Ecto neural progenitor cell (in vitro differentiated cells): ENCODE data around the gene GVQW3.

Source experiments
- DNase-seq: peaks from one replicate; pipeline ENCODE4 v3.0.0-alpha.2; 2018; ENCODE audit warnings: low spot score

Gene GVQW3

GRCh38 chr11:76380977-76381719, at the start of gene GVQW3, which contains the start of gene THAP12:
Gene GVQW3 (plus strand): TSS chr11:76381323. CDS start chr11:76381829, 506 bp downstream.
Gene THAP12 (minus strand): TSS chr11:76381132. CDS start chr11:76380836, 296 bp downstream.
- DNase-seq: peak; percentile 98

GRCh38 chr11:76334826-76335389, 46.2 kb upstream of the GVQW3 start:
- DNase-seq: peak; percentile 12

- no peak for DNase-seq
Measured at GRCh38 chr11:76335842-76336241, 45.3 kb upstream of the GVQW3 start.

GRCh38 chr11:76336597-76336996, 44.5 kb upstream of the GVQW3 start:
- DNase-seq: no peak

- no peak for DNase-seq
Measured at GRCh38 chr11:76337469-76337868, 43.7 kb upstream of the GVQW3 start.

GRCh38 chr11:76337923-76338322, 43.2 kb upstream of the GVQW3 start:
- DNase-seq: no peak

GRCh38 chr11:76339221-76339620, 41.9 kb upstream of the GVQW3 start:
- no peak for DNase-seq

GRCh38 chr11:76347466-76347865, 33.7 kb upstream of the GVQW3 start:
- DNase-seq: no peak

GRCh38 chr11:76348348-76348747, 32.8 kb upstream of the GVQW3 start:
- DNase-seq: no peak

GRCh38 chr11:76355172-76355571, 26.0 kb upstream of the GVQW3 start:
- no peak for DNase-seq

- DNase-seq: no peak
Measured at GRCh38 chr11:76361374-76361773, 19.7 kb upstream of the GVQW3 start.

- DNase-seq: no peak
Measured at GRCh38 chr11:76361776-76362175, 19.3 kb upstream of the GVQW3 start.

- DNase-seq: no peak
Measured at GRCh38 chr11:76362716-76363115, 18.4 kb upstream of the GVQW3 start.

- no peak for DNase-seq
Measured at GRCh38 chr11:76365038-76365679, 16.0 kb upstream of the GVQW3 start.

- DNase-seq: no peak
Measured at GRCh38 chr11:76368490-76368889, 12.6 kb upstream of the GVQW3 start.

- DNase-seq: no peak
Measured at GRCh38 chr11:76369406-76369805, 11.7 kb upstream of the GVQW3 start.

- DNase-seq: no peak
Measured at GRCh38 chr11:76371170-76371569, 10.0 kb upstream of the GVQW3 start.

- no peak for DNase-seq
Measured at GRCh38 chr11:76376746-76377558, 4.2 kb upstream of the GVQW3 start.

- no peak for DNase-seq
Measured at GRCh38 chr11:76379807-76380158, 1.3 kb upstream of the GVQW3 start.

- no peak for DNase-seq
Measured at GRCh38 chr11:76380159-76380976, 755 bp upstream of the GVQW3 start.

GRCh38 chr11:76382209-76382608, 1.1 kb downstream of the GVQW3 start:
- no peak for DNase-seq

- no peak for DNase-seq
Measured at GRCh38 chr11:76385903-76386302, 4.8 kb downstream of the GVQW3 start.
